Thoracic aorta (tissue), 2 donors: ENCODE results near the gene HDAC4. TPM values are rescaled to one million over a fixed set of nuclear protein-coding genes. Genes with fewer than 3 reads are reported as not detected.

ENCODE experiments used
- ATAC-seq: fragments of 150-250 bp; one replicate; pipeline ENCODE4 v1.8.0; 2017; ENCODE audit warnings: low read depth; ENCODE audit not compliant: insufficient number of reproducible peaks, low FRiP score
- DNase-seq: peaks from one replicate; pipeline ENCODE4 v3.0.0-alpha.2; 2020; ENCODE audit warnings: low spot score
- H3K27ac ChIP-seq, 2 donors: fragments of 200-600 bp; sonication (generic); 1 replicate in 1 of 2; 2 replicates in 1 of 2; pipeline ENCODE4 v1.5.1; 2016; ENCODE audit warnings: mild to moderate bottlenecking in 2 of 2, moderate library complexity in 2 of 2
- H3K27me3 ChIP-seq: fragments of 200-600 bp; sonication (generic); replicated peaks from 2 replicates; pipeline ENCODE4 v1.6.0; 2016; ENCODE audit warnings: mild to moderate bottlenecking; ENCODE audit not compliant: insufficient read depth
- H3K36me3 ChIP-seq: fragments of 200-600 bp; sonication (generic); one replicate; pipeline ENCODE4 v1.5.1; 2016
- H3K4me1 ChIP-seq, 2 donors: fragments of 200-600 bp; sonication (generic); 1 replicate in 1 of 2; 2 replicates in 1 of 2; pipeline versions ENCODE4 v1.5.1 to v1.6.0; 2016; ENCODE audit warnings: low read depth in 2 of 2, mild to moderate bottlenecking in 1 of 2; ENCODE audit not compliant: control insufficient read depth in 1 of 2
- H3K4me3 ChIP-seq: fragments of 200-600 bp; sonication (generic); 2 replicates; pipeline ENCODE4 v1.5.1; 2016; ENCODE audit warnings: mild to moderate bottlenecking
- H3K9me3 ChIP-seq: fragments of 200-600 bp; sonication (generic); 2 replicates; pipeline ENCODE4 v1.5.1; 2016
- total RNA-seq, 2 donors: library from RNA; depleted of rRNA; stranded (reverse); fragments of >200 nt; gene quantifications; one replicate each; pipeline versions ENCODE4 v1.1.0 to v1.2.3, GENCODE V29; 2016
- TF ChIP-seq, protein P1 (sequence below): fragments of 200-600 bp; sonication (generic); IDR thresholded peaks from one replicate; pipeline ENCODE4 v1.5.1; 2019; ENCODE audit warnings: antibody characterized with exemption

HDAC4 gene
- total RNA-seq, 2 donors from 2014 or later: 79.2 to 163 TPM

DNA sequence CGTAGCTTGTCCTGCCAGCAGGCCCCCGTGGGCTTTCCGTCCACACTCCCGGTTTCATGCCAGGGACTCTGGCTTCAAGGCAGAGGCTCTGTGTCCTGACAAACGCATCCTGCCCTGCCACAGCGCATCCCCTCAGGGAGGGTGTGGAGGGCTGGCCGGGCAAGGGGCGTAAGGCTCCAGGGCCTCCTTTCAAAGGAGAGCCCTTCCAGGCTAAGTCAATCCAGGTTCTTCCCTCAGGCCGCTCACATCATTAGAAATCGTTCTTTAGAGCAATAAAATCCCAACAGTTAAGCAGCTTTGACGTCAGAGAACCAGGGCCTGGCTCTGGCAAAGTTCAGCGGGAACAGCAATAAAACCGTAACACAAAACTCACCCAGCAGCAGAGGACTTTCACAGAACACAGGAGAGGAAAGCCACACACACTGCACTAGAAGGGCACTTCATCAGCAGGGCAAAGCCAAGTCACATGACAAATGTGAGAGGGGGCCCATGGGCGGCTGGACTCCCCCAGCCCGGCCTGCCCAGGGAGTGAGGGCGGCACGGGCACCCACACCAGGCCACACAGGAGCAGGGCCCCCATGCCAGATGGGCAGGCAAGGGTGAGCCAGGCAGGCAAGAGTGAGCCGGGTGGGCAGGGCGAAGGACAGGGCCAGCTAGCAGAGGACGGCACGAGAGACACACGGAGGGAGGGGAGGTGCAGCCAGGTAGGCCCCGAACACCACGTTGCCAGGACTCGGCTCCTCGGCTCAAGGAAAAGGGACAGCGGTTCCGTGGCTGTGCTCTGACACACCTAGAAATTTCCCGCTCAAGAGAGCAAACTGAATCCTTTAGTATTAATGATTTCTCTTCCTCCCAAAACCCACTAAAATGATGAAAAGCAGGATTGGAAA lies 52.0 kb downstream of the HDAC4 start:
- ATAC-seq (no peak), DNase-seq (no peak)
- Histone ChIP-seq H3K27ac (no peak overlapping the region), H3K4me3 (no peak overlapping the region), H3K4me1 (no peaks in the 10 kb centered on the region), H3K9me3 (no peaks in the 10 kb centered on the region), H3K27me3 (no peaks in the 10 kb centered on the region), H3K36me3 (no peaks in the 10 kb centered on the region)
- TF ChIP-seq, protein P1, sequence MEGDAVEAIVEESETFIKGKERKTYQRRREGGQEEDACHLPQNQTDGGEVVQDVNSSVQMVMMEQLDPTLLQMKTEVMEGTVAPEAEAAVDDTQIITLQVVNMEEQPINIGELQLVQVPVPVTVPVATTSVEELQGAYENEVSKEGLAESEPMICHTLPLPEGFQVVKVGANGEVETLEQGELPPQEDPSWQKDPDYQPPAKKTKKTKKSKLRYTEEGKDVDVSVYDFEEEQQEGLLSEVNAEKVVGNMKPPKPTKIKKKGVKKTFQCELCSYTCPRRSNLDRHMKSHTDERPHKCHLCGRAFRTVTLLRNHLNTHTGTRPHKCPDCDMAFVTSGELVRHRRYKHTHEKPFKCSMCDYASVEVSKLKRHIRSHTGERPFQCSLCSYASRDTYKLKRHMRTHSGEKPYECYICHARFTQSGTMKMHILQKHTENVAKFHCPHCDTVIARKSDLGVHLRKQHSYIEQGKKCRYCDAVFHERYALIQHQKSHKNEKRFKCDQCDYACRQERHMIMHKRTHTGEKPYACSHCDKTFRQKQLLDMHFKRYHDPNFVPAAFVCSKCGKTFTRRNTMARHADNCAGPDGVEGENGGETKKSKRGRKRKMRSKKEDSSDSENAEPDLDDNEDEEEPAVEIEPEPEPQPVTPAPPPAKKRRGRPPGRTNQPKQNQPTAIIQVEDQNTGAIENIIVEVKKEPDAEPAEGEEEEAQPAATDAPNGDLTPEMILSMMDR: no peak

GRCh38 chr2:239346676-239347075 lies 54.1 kb downstream of the HDAC4 start:
- TF ChIP-seq, protein P1: no peak
- Histone ChIP-seq H3K36me3 (no peaks in the 10 kb centered on the region), H3K4me3 (no peak overlapping the region), H3K27ac (no peak overlapping the region), H3K4me1 (no peaks in the 10 kb centered on the region), H3K9me3 (no peaks in the 10 kb centered on the region), H3K27me3 (no peaks in the 10 kb centered on the region)
- DNase-seq: no peak
- no peak for ATAC-seq

DNA sequence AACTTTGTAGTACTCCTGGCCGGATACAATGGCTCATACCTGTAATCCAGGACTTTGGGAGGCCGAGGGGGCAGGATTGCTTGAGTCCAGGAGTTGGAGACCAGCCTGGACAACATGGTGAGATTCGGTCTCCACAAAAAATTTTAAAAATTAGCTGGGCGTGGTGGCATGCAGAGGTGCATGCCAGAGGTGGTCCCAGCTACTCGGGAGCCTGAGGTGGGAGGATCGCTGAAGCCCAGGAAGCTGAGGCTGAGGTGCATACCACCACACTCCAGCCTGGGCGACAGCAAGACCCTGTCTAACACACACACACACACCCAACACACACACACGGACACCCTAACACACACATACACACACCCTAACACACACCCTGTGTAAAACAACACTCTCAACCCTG lies 55.6 kb downstream of the HDAC4 start:
- ATAC-seq (no peak), DNase-seq (no peak)
- no peaks in the 10 kb centered on the region for H3K36me3 ChIP-seq
- no peak overlapping the region for H3K27ac ChIP-seq
- no peaks in the 10 kb centered on the region for H3K4me1 ChIP-seq
- H3K27me3 ChIP-seq: no peaks in the 10 kb centered on the region
- H3K9me3 ChIP-seq: no peaks in the 10 kb centered on the region
- H3K4me3 ChIP-seq: no peak overlapping the region
- TF ChIP-seq, protein P1: no peak

DNA sequence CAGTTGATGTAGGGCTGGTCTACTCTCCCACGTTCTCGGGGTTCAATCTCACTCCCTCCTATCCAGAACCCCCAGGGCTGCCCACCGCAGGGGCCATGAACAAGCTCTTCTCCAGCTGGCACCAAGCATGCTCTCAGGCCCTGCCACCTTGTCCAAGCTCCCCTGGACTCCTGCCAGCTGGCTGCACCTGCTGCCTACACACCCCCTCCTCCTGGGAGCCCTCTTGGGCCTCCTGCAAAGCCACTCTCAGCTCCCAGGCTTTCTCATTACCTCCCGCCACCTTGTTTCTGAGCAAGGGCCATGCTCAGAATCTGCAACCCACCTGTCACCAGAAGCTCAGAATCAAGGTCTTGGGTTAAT lies 56.0 kb downstream of the HDAC4 start:
- no peak for DNase-seq
- no peaks in the 10 kb centered on the region for H3K36me3 ChIP-seq
- ATAC-seq: no peak
- H3K9me3 ChIP-seq: no peaks in the 10 kb centered on the region
- no peak overlapping the region for H3K4me3 ChIP-seq
- no peak overlapping the region for H3K27ac ChIP-seq
- TF ChIP-seq, protein P1: no peak
- no peaks in the 10 kb centered on the region for H3K4me1 ChIP-seq
- H3K27me3 ChIP-seq: no peaks in the 10 kb centered on the region

DNA sequence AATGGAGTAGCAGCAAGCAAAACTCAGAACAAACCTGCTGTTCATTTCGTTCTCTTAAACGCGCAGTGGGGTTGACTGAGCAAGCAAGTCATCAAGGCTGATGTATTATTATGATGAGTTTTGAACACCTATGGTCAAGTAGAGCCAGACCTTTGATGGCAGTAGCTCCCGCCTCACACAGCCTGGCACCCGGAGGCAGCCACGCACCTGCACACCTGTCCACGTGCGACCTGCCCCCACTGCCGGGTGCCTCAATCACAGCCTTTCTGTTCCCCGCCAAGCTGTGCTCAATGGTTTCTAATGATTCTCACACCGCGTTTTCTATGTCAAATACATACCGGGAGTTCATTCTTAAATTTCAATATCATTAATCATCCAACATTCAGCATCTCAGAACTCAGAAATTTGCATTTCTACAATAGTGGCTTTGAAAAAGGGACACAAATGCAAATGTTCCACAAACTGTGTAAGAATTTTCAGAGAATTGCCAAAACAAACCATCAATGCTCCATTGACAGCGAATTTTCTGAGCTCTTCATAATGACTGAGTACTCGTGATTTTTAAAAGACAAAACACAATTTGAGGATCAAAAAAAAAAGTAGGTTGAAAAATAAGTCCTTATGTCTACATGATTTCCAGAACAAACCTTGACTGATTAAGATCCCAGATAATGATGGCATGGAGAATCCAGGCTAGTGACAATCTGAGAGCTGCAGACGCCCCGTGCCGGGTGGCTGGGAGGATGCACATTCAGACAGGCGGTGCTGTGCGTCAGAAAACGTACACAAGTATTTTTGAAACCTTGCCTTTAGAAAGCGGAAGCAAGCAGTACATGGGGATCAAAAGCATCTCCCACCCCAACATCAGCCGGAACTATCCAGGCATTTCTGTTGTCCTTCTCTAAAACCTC lies 56.6 kb downstream of the HDAC4 start:
- DNase-seq (no peak), ATAC-seq (no peak)
- TF ChIP-seq, protein P1: no peak
- H3K9me3 ChIP-seq: no peaks in the 10 kb centered on the region
- H3K4me1 ChIP-seq: no peaks in the 10 kb centered on the region
- no peaks in the 10 kb centered on the region for H3K36me3 ChIP-seq
- H3K27me3 ChIP-seq: no peaks in the 10 kb centered on the region
- no peak overlapping the region for H3K27ac ChIP-seq
- no peak overlapping the region for H3K4me3 ChIP-seq
